Hepatocyte (in vitro differentiated cells): ENCODE data around the gene SLIT1.

Experiments used
- EZH2 ChIP-seq: fragments of 200-600 bp; sonication (generic); IDR thresholded peaks from 2 replicates; pipeline ENCODE4 v1.6.1; 2016; ENCODE audit warnings: antibody characterized with exemption, mild to moderate bottlenecking, borderline replicate concordance
- TF ChIP-seq, protein P1 (sequence below): fragments of 200-600 bp; sonication (generic); IDR thresholded peaks from 2 replicates; pipeline ENCODE4 v1.5.1; 2016; ENCODE audit warnings: antibody characterized with exemption, mild to moderate bottlenecking; ENCODE audit not compliant: poor library complexity

DNA sequence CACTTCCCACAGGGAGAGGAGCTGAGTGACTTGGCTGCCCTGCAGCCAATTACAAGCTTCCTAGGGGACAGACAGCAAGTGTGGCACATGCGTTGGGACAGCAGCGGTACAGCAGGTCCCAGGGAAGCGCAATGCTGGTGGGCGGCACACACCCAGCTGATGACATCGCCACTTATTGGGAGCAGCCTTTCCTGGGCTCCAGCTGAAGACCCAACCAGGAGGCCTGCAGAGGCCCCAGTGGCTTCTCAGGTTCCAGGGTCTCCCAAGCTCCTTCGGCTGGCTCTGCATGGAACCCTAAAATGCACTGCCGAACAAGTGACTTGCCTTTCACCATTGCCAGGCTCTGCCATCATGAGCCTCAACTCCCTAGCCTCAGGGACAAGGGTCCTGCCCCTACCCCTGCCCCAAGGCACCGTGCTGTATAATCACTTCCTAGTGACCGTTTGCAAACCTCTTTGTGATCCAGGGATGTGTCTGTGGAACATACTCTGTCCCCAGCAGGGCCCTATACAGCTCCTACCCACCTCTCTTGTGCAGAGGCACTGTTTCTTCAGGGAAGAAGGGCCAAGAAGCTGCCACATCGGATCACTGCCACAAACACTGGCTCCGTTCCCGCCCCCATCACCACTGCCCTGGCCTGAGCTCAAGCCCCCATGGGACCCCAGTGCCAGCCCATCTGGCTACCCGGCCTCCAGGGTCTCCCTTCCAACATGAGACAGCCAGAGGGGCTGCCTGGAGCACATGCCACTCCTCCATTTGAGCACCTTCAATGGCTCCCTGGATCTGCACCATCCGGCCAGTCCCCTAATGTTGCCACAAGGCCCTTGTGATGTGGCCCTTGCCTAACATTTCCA, 19.3 kb upstream of the SLIT1 start:
- TF ChIP-seq, protein P1, sequence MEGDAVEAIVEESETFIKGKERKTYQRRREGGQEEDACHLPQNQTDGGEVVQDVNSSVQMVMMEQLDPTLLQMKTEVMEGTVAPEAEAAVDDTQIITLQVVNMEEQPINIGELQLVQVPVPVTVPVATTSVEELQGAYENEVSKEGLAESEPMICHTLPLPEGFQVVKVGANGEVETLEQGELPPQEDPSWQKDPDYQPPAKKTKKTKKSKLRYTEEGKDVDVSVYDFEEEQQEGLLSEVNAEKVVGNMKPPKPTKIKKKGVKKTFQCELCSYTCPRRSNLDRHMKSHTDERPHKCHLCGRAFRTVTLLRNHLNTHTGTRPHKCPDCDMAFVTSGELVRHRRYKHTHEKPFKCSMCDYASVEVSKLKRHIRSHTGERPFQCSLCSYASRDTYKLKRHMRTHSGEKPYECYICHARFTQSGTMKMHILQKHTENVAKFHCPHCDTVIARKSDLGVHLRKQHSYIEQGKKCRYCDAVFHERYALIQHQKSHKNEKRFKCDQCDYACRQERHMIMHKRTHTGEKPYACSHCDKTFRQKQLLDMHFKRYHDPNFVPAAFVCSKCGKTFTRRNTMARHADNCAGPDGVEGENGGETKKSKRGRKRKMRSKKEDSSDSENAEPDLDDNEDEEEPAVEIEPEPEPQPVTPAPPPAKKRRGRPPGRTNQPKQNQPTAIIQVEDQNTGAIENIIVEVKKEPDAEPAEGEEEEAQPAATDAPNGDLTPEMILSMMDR, result no peak
- TF ChIP-seq EZH2, result no peak
